Measurements from ENCODE around the gene PTPRR.

GRCh38 chr12:70829070-70829469, 91.5 kb downstream of the PTPRR start:
- TF ChIP-seq TAF1 (IDR thresholded peaks at IDR 0.05; ENCODE audit: borderline replicate concordance, insufficient read depth, low read length) (no peak), POLR2AphosphoS5 (IDR thresholded peaks at IDR 0.05; ENCODE audit: low read depth, low read length) (no peak), REST (IDR thresholded peaks at IDR 0.05; ENCODE audit: insufficient read depth in 1 of 2, low read depth in 2 of 2, low read length in 2 of 2) (no peak)
